ENCODE results near the gene CPXM1. TPM values are rescaled to one million over a fixed set of nuclear protein-coding genes. Genes with fewer than 3 reads are reported as not detected.

CPXM1 gene
- total RNA-seq, 1 experiment from 2014 or later = 0.17 TPM

DNA sequence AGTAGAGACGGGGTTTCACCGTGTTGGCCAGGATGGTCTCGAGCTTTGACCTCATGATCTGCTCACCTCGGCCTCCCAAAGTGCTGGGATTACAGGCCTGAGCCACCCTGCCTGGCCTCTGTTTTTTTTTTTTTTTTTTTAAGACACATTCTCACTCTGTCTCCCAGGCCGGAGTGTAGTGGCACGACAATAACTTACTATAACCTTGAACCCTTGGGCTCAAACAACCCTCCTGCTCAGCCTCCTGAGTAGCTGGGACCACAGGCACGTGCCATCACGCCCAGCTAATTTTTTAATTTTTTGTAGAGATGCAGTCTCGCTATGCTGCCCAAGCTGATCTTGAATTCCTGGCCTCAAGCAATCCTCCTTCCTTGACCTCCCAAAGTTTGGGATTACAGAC, 26.6 kb downstream of the CPXM1 start:
- no peaks in the 10 kb centered on the region; a peak in 1 of 4 replicates for H3K4me1 ChIP-seq (ENCODE audit: control insufficient read depth in 1 of 2, insufficient read depth in 2 of 2, low read length in 2 of 2)
- H4K20me1 ChIP-seq (ENCODE audit: insufficient read depth) = no peaks in the 10 kb centered on the region
- H2AFZ ChIP-seq (ENCODE audit: low read depth, low read length, poor library complexity, severe bottlenecking) = no peak overlapping the region
- no peaks in the 10 kb centered on the region for H3K9me2 ChIP-seq (ENCODE audit: insufficient read depth)
- H3K4me2 ChIP-seq (ENCODE audit: low read length) = no peak overlapping the region
- no TSS peak for BruUV-seq (replicated peaks)
- RAD21 ChIA-PET (ENCODE audit: low non-redundant PET in 1 of 2, low total read pairs in 2 of 2, uncharacterized antibody in 2 of 2, unreplicated experiment in 2 of 2) = interaction anchor here in 1 of 2 experiments (0.7 kb wide), 1 partner anchor 10 kb away, joined by 5 read pairs; no protein-coding TSS in a partner anchor
- no peak for TF ChIP-seq CEBPB (IDR thresholded peaks at IDR 0.05; ENCODE audit: low read depth)
- TF ChIP-seq ZFX (IDR thresholded peaks at IDR 0.05) = no peak
- TF ChIP-seq EGR1 (IDR thresholded peaks at IDR 0.05; ENCODE audit: low read depth) = no peak
- TF ChIP-seq, protein P1, sequence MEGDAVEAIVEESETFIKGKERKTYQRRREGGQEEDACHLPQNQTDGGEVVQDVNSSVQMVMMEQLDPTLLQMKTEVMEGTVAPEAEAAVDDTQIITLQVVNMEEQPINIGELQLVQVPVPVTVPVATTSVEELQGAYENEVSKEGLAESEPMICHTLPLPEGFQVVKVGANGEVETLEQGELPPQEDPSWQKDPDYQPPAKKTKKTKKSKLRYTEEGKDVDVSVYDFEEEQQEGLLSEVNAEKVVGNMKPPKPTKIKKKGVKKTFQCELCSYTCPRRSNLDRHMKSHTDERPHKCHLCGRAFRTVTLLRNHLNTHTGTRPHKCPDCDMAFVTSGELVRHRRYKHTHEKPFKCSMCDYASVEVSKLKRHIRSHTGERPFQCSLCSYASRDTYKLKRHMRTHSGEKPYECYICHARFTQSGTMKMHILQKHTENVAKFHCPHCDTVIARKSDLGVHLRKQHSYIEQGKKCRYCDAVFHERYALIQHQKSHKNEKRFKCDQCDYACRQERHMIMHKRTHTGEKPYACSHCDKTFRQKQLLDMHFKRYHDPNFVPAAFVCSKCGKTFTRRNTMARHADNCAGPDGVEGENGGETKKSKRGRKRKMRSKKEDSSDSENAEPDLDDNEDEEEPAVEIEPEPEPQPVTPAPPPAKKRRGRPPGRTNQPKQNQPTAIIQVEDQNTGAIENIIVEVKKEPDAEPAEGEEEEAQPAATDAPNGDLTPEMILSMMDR (IDR thresholded peaks at IDR 0.05 in 2 of 3, conservative IDR thresholded peaks at IDR 0.05 in 1 of 3; ENCODE audit: borderline replicate concordance in 1 of 3, insufficient read depth in 1 of 3, low read depth in 2 of 3, low read length in 2 of 3) = no peak
- TF ChIP-seq TCF7L2 (IDR thresholded peaks at IDR 0.05; ENCODE audit: borderline replicate concordance, extremely low read depth, insufficient read depth, insufficient read length) = no peak
- TF ChIP-seq, protein P2, sequence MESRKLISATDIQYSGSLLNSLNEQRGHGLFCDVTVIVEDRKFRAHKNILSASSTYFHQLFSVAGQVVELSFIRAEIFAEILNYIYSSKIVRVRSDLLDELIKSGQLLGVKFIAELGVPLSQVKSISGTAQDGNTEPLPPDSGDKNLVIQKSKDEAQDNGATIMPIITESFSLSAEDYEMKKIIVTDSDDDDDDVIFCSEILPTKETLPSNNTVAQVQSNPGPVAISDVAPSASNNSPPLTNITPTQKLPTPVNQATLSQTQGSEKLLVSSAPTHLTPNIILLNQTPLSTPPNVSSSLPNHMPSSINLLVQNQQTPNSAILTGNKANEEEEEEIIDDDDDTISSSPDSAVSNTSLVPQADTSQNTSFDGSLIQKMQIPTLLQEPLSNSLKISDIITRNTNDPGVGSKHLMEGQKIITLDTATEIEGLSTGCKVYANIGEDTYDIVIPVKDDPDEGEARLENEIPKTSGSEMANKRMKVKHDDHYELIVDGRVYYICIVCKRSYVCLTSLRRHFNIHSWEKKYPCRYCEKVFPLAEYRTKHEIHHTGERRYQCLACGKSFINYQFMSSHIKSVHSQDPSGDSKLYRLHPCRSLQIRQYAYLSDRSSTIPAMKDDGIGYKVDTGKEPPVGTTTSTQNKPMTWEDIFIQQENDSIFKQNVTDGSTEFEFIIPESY (IDR thresholded peaks at IDR 0.05; ENCODE audit: extremely low read depth, insufficient replicate concordance, low read length) = no peak
- no peak for TF ChIP-seq JUND (IDR thresholded peaks at IDR 0.05)
- TF ChIP-seq, protein P3, sequence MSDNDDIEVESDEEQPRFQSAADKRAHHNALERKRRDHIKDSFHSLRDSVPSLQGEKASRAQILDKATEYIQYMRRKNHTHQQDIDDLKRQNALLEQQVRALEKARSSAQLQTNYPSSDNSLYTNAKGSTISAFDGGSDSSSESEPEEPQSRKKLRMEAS (IDR thresholded peaks at IDR 0.05) = no peak
- TF ChIP-seq CBX3 (IDR thresholded peaks at IDR 0.05; ENCODE audit: low read depth) = no peak
- TF ChIP-seq EZH2phosphoT487 (IDR thresholded peaks at IDR 0.05; ENCODE audit: borderline replicate concordance) = no peak
- TF ChIP-seq SP1 (IDR thresholded peaks at IDR 0.05; ENCODE audit: low read depth) = no peak
- TF ChIP-seq POLR2AphosphoS5 (IDR thresholded peaks at IDR 0.05; ENCODE audit: low read depth, low read length) = no peak
- TF ChIP-seq, protein P4, sequence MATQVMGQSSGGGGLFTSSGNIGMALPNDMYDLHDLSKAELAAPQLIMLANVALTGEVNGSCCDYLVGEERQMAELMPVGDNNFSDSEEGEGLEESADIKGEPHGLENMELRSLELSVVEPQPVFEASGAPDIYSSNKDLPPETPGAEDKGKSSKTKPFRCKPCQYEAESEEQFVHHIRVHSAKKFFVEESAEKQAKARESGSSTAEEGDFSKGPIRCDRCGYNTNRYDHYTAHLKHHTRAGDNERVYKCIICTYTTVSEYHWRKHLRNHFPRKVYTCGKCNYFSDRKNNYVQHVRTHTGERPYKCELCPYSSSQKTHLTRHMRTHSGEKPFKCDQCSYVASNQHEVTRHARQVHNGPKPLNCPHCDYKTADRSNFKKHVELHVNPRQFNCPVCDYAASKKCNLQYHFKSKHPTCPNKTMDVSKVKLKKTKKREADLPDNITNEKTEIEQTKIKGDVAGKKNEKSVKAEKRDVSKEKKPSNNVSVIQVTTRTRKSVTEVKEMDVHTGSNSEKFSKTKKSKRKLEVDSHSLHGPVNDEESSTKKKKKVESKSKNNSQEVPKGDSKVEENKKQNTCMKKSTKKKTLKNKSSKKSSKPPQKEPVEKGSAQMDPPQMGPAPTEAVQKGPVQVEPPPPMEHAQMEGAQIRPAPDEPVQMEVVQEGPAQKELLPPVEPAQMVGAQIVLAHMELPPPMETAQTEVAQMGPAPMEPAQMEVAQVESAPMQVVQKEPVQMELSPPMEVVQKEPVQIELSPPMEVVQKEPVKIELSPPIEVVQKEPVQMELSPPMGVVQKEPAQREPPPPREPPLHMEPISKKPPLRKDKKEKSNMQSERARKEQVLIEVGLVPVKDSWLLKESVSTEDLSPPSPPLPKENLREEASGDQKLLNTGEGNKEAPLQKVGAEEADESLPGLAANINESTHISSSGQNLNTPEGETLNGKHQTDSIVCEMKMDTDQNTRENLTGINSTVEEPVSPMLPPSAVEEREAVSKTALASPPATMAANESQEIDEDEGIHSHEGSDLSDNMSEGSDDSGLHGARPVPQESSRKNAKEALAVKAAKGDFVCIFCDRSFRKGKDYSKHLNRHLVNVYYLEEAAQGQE (IDR thresholded peaks at IDR 0.05; ENCODE audit: low read depth) = no peak
- TF ChIP-seq EZH2 (IDR thresholded peaks at IDR 0.05) = no peak
- TF ChIP-seq FOSL1 (IDR thresholded peaks at IDR 0.05; ENCODE audit: low read depth) = no peak
- ATAC-seq (no peak), DNase-seq (ENCODE audit: low read depth, low spot score) (no peak)
- H3K9ac ChIP-seq (ENCODE audit: low read length) = no peak overlapping the region
- intact Hi-C loops (cut with micrococcal nuclease) = no loop called here
- CTCF ChIA-PET = no interaction called here
- H3K79me2 ChIP-seq (ENCODE audit: insufficient read depth, low read length) = no peaks in the 10 kb centered on the region
- H3K27ac ChIP-seq (ENCODE audit: low read depth, low read length) = no peak overlapping the region
- POLR2A ChIA-PET = no interaction called here
- H3K4me3 ChIP-seq (replicated peaks in 1 of 2; ENCODE audit: low read depth in 1 of 2, low read length in 2 of 2) = no peak overlapping the region
- no peaks in the 10 kb centered on the region for H3K36me3 ChIP-seq (ENCODE audit: control insufficient read depth in 1 of 2, insufficient read depth in 2 of 2, low read length in 2 of 2)
- no peaks in the 10 kb centered on the region for H3K9me3 ChIP-seq (ENCODE audit: control insufficient read depth in 1 of 2, insufficient read depth in 1 of 2, low read depth in 1 of 2, low read length in 2 of 2)
- no peaks in the 10 kb centered on the region for H3K27me3 ChIP-seq (ENCODE audit: insufficient read depth, low read length)
